Endothelial cell of umbilical vein (primary cell): ENCODE results near the gene TTLL5. TPM values are rescaled to one million over a fixed set of nuclear protein-coding genes. Genes with fewer than 3 reads are reported as not detected.

ENCODE experiments used
- BruUV-seq: library from RNA; stranded (reverse); fragments of 400-500 nt; replicated peaks from 2 replicates; lab custom pipeline; 2021; lab: Mats Ljungman, UMichigan
- CTCF ChIA-PET: fragments of 300-600, 350-600 bp; sonication (Branson Sonifier 250); formaldehyde crosslinking; loops from one replicate; lab custom pipeline; 2021; ENCODE audit warnings: antibody characterized with exemption, inconsistent platforms; lab: Charles Lee
- POLR2A ChIA-PET: fragments of 300-600, 350-600 bp; sonication (Branson Sonifier 250); formaldehyde crosslinking; loops from one replicate; lab custom pipeline; 2021; ENCODE audit warnings: antibody characterized with exemption, inconsistent platforms; lab: Charles Lee
- DNase-seq: peaks from one replicate; pipeline ENCODE4 v3.0.0-alpha.2; 2011; ENCODE audit warnings: low read depth, low spot score
- FAIRE-seq: peaks from 2 replicates; lab custom pipeline; 2011; peaks lifted over from hg19 to GRCh38; lab: Jason Lieb, UNC
- H2AFZ ChIP-seq: 2 replicates; pipeline ENCODE4 v1.6.0; 2012; ENCODE audit warnings: low read depth, low read length, control low read depth, inconsistent platforms
- H3K27ac ChIP-seq: 2 replicates; pipeline ENCODE4 v1.5.1; 2011; ENCODE audit warnings: low read depth, mild to moderate bottlenecking, control low read depth, low read length, moderate library complexity; ENCODE audit not compliant: insufficient read depth
- H3K27me3 ChIP-seq, 2 experiments: 2 replicates each; pipeline versions ENCODE4 v1.6.0 to v1.6.1; 2011; ENCODE audit warnings: low read length in 2 of 2, mixed read lengths in 1 of 2; ENCODE audit not compliant: control insufficient read depth in 2 of 2, insufficient read depth in 2 of 2
- H3K36me3 ChIP-seq, 2 experiments: 2 replicates in 1 of 2; 3 replicates in 1 of 2; pipeline ENCODE4 v1.5.1; 2011; ENCODE audit warnings: low read length in 2 of 2, mild to moderate bottlenecking in 1 of 2, moderate library complexity in 1 of 2; ENCODE audit not compliant: control insufficient read depth in 2 of 2, insufficient read depth in 2 of 2; ENCODE audit errors: extremely low read depth in 1 of 2
- H3K4me1 ChIP-seq: 3 replicates; pipeline ENCODE4 v1.5.1; 2011; ENCODE audit warnings: mild to moderate bottlenecking, low read length; ENCODE audit not compliant: control insufficient read depth, insufficient read depth; ENCODE audit errors: extremely low read depth
- H3K4me2 ChIP-seq: 2 replicates; pipeline ENCODE4 v1.6.1; 2011; ENCODE audit warnings: low read length, control low read depth, mixed read lengths; ENCODE audit not compliant: insufficient read depth
- H3K4me3 ChIP-seq, 3 experiments: fragments of 200-600 bp in 1 of 3; sonication (generic), shearing (Covaris generic) in 1 of 3; replicated peaks in 1 of 3; 2 replicates each; pipeline ENCODE4 v1.5.1; 2011 to 2016; ENCODE audit warnings: control low read depth in 3 of 3, low read length in 3 of 3, mild to moderate bottlenecking in 2 of 3, inconsistent platforms in 1 of 3, low read depth in 1 of 3, moderate library complexity in 1 of 3; ENCODE audit not compliant: insufficient read depth in 1 of 3
- H3K79me2 ChIP-seq: 2 replicates; pipeline ENCODE4 v1.6.0; 2012; ENCODE audit warnings: low read length, inconsistent platforms; ENCODE audit not compliant: control insufficient read depth, insufficient read depth
- H3K9ac ChIP-seq: replicated peaks from 2 replicates; pipeline ENCODE3; 2011; ENCODE audit warnings: low read length, control low read depth; ENCODE audit not compliant: insufficient read depth; ENCODE audit errors: extremely low read depth
- H3K9me1 ChIP-seq: replicated peaks from 3 replicates; pipeline ENCODE4 v1.6.0; 2011; ENCODE audit warnings: mild to moderate bottlenecking, low read length; ENCODE audit not compliant: control insufficient read depth, insufficient read depth; ENCODE audit errors: extremely low read depth
- H3K9me3 ChIP-seq: replicated peaks from 2 replicates; pipeline ENCODE4 v1.5.1; 2012; ENCODE audit warnings: low read length, inconsistent platforms; ENCODE audit not compliant: control insufficient read depth, insufficient read depth
- H4K20me1 ChIP-seq: replicated peaks from 2 replicates; pipeline ENCODE3; 2011; ENCODE audit warnings: mild to moderate bottlenecking, low read length; ENCODE audit not compliant: control insufficient read depth, insufficient read depth; ENCODE audit errors: extremely low read depth
- CTCF ChIP-seq, 2 donors: IDR thresholded peaks; 1 replicate in 1 of 2; 2 replicates in 1 of 2; pipeline ENCODE4 v1.5.1; 2011; ENCODE audit warnings: low read length in 2 of 2, mild to moderate bottlenecking in 2 of 2, moderate library complexity in 2 of 2, control low read depth in 1 of 2, inconsistent platforms in 1 of 2, low read depth in 1 of 2; ENCODE audit not compliant: insufficient read depth in 1 of 2; ENCODE audit errors: extremely low read depth in 1 of 2
- EZH2 ChIP-seq: IDR thresholded peaks from 2 replicates; pipeline ENCODE4 v1.6.1; 2012; ENCODE audit warnings: borderline replicate concordance, low read depth, mild to moderate bottlenecking, moderate library complexity, low read length, inconsistent platforms; ENCODE audit not compliant: severe bottlenecking
- FOS ChIP-seq: IDR thresholded peaks from 2 replicates; pipeline ENCODE4 v1.6.1; 2011; ENCODE audit warnings: mild to moderate bottlenecking, low read length, moderate library complexity, borderline replicate concordance; ENCODE audit not compliant: insufficient read depth
- GATA2 ChIP-seq: IDR thresholded peaks from 2 replicates; pipeline ENCODE4 v1.7.0; 2011; ENCODE audit warnings: low read depth, mild to moderate bottlenecking, moderate library complexity, mixed read lengths, low read length; ENCODE audit not compliant: insufficient read length, insufficient read depth
- JUN ChIP-seq: IDR thresholded peaks from 2 replicates; pipeline ENCODE4 v1.6.1; 2011; ENCODE audit warnings: borderline replicate concordance, low read depth; ENCODE audit not compliant: insufficient read length, insufficient read depth
- MAX ChIP-seq: IDR thresholded peaks from 2 replicates; pipeline ENCODE4 v1.6.1; 2011; ENCODE audit not compliant: insufficient read depth, insufficient read length
- MYC ChIP-seq: IDR thresholded peaks from one replicate; pipeline ENCODE4 v1.6.1; 2011; ENCODE audit warnings: mild to moderate bottlenecking, low read depth, low read length
- POLR2A ChIP-seq: IDR thresholded peaks from 2 replicates; pipeline ENCODE4 v1.6.1; 2012; ENCODE audit warnings: low read depth, mild to moderate bottlenecking, control low read depth, low read length
- POLR2AphosphoS5 ChIP-seq: IDR thresholded peaks from 2 replicates; pipeline ENCODE4 v1.6.1; 2012; ENCODE audit warnings: low read depth, mild to moderate bottlenecking, control low read depth, low read length, moderate library complexity; ENCODE audit not compliant: insufficient read depth
- dilution Hi-C: fragments of 300-500 bp; cut with MboI; formaldehyde crosslinking; loops from one replicate; pipeline ENCODE4 v1.15.0; 2019; ENCODE audit warnings: low sequenced_read_pairs; ENCODE audit not compliant: extremely low pct_ligation_motif_present
- intact Hi-C: fragments of 100-400 bp; cut with micrococcal nuclease; formaldehyde crosslinking; loops from one replicate; pipeline ENCODE4 v1.10.0; 2022
- polyA plus RNA-seq, 4 experiments: library from polyadenylated mRNA; depleted of rRNA in 3 of 4; stranded (reverse) in 3 of 4; unstranded in 1 of 4; fragments of >200 nt; gene quantifications; 2 replicates each; pipeline versions ENCODE4 v1.2.1 to v1.2.3, GENCODE V29; 2011 to 2012; ENCODE audit warnings: missing spikeins in 1 of 4
- total RNA-seq: library from RNA; stranded (reverse); gene quantifications from 2 replicates; pipeline ENCODE4 v1.2.3, GENCODE V29; 2021

The TTLL5 gene
- total and polyA plus RNA-seq, 2 donors (not counting 3 experiments of a cell fraction or from before 2014, with no cell fraction given) = 33.2 to 93.6 TPM

GRCh38 chr14:75769047-75769685, 108.1 kb downstream of the TTLL5 start:
- POLR2A ChIA-PET = no interaction called here
- Histone ChIP-seq H3K27ac (no peak overlapping the region), H3K9me1 (no peaks in the 10 kb centered on the region), H4K20me1 (no peaks in the 10 kb centered on the region), H3K27me3 (no peaks in the 10 kb centered on the region), H3K4me2 (no peak overlapping the region), H3K79me2 (no peaks in the 10 kb centered on the region), H3K9me3 (no peaks in the 10 kb centered on the region), H3K4me3 (no peak overlapping the region), H3K9ac (no peak overlapping the region), H2AFZ (no peak overlapping the region), H3K36me3 (peaks cover 4 to 15% of the 10 kb centered on the region in 2 experiments), H3K4me1 (no peaks in the 10 kb centered on the region)
- dilution Hi-C loops = no loop called here
- intact Hi-C loops = no loop called here
- no peak for DNase-seq
- CTCF ChIA-PET = interaction anchor here (1.3 to 1.8 kb wide), 2 partner anchors 210 to 213 kb away, joined by 4 read pairs; no protein-coding TSS in a partner anchor
- FAIRE-seq = peak; percentile 37
- BruUV-seq = no TSS peak
- TF ChIP-seq POLR2A (no peak), FOS (no peak), MAX (no peak), EZH2 (no peak), JUN (no peak), CTCF (IDR thresholded peaks at IDR 0.05; ENCODE audit: extremely low read depth in 1 of 2, insufficient read depth in 1 of 2, low read depth in 1 of 2, low read length in 2 of 2) (no peak), MYC (no peak), POLR2AphosphoS5 (no peak), GATA2 (no peak)
